Upper lobe of left lung (tissue), 4 donors: Measurements from ENCODE around the gene RASGEF1B.

Experiments
- EP300 ChIP-seq, 4 donors: sonication (generic); formaldehyde crosslinking; IDR thresholded peaks; one replicate each; pipeline ENCODE4 v1.5.1; 2017; ENCODE audit warnings: antibody characterized with exemption in 4 of 4, control low read depth in 2 of 4
- POLR2A ChIP-seq, 4 donors: fragments of 450-650 bp; IDR thresholded peaks; one replicate each; pipeline ENCODE4 v1.5.1; 2016 to 2017; ENCODE audit warnings: antibody characterized with exemption in 4 of 4, mild to moderate bottlenecking in 2 of 4
- POLR2AphosphoS5 ChIP-seq, 2 donors: sonication (generic); formaldehyde crosslinking; IDR thresholded peaks; one replicate each; pipeline ENCODE4 v1.5.1; 2017; ENCODE audit warnings: antibody characterized with exemption in 2 of 2
- TF ChIP-seq, protein P1 (sequence below), 6 experiments: fragments of 450-650 bp in 4 of 6; fragments of 200-600 bp in 2 of 6; sonication (generic) in 2 of 6; IDR thresholded peaks; one replicate each; pipeline ENCODE4 v1.5.1; 2016 to 2019; ENCODE audit warnings: antibody characterized with exemption in 6 of 6

DNA sequence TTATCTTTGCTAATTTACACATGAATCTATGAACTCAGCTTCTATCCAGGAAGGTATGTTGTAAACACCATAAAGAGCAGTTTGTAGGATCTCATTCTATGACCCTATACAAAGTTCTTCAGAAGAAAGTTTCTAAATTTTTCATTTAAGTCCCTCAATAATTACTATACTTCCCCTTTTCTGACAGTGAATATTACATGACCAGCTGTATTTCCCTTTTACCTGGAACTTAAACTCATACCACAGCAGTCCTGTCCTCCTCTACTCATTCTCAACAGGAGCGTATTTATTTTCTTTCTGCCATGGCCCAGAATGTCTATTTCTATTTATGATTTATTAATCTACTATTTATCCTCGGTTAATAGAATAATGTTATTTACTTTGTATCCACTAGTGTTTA is 15.8 kb downstream of the RASGEF1B start:
- TF ChIP-seq, protein P1, sequence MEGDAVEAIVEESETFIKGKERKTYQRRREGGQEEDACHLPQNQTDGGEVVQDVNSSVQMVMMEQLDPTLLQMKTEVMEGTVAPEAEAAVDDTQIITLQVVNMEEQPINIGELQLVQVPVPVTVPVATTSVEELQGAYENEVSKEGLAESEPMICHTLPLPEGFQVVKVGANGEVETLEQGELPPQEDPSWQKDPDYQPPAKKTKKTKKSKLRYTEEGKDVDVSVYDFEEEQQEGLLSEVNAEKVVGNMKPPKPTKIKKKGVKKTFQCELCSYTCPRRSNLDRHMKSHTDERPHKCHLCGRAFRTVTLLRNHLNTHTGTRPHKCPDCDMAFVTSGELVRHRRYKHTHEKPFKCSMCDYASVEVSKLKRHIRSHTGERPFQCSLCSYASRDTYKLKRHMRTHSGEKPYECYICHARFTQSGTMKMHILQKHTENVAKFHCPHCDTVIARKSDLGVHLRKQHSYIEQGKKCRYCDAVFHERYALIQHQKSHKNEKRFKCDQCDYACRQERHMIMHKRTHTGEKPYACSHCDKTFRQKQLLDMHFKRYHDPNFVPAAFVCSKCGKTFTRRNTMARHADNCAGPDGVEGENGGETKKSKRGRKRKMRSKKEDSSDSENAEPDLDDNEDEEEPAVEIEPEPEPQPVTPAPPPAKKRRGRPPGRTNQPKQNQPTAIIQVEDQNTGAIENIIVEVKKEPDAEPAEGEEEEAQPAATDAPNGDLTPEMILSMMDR (IDR thresholded peaks at IDR 0.05), result no peak
- TF ChIP-seq POLR2AphosphoS5 (IDR thresholded peaks at IDR 0.05), result no peak
- TF ChIP-seq POLR2A (IDR thresholded peaks at IDR 0.05), result no peak
- TF ChIP-seq EP300 (IDR thresholded peaks at IDR 0.05), result no peak
